Body of pancreas (tissue), 4 donors: ENCODE measurements around the gene GFOD1.

Experiments
- CTCF ChIP-seq, 7 experiments: fragments of 450-650 bp in 4 of 7; fragments of 200-600 bp in 3 of 7; sonication (generic) in 3 of 7; IDR thresholded peaks; one replicate each; pipeline ENCODE4 v1.5.1; 2016 to 2019; ENCODE audit warnings: antibody characterized with exemption in 7 of 7
- POLR2A ChIP-seq, 3 donors: fragments of 450-650 bp; IDR thresholded peaks; one replicate each; pipeline ENCODE4 v1.6.1; 2016; ENCODE audit warnings: antibody characterized with exemption in 3 of 3, mild to moderate bottlenecking in 2 of 3

DNA sequence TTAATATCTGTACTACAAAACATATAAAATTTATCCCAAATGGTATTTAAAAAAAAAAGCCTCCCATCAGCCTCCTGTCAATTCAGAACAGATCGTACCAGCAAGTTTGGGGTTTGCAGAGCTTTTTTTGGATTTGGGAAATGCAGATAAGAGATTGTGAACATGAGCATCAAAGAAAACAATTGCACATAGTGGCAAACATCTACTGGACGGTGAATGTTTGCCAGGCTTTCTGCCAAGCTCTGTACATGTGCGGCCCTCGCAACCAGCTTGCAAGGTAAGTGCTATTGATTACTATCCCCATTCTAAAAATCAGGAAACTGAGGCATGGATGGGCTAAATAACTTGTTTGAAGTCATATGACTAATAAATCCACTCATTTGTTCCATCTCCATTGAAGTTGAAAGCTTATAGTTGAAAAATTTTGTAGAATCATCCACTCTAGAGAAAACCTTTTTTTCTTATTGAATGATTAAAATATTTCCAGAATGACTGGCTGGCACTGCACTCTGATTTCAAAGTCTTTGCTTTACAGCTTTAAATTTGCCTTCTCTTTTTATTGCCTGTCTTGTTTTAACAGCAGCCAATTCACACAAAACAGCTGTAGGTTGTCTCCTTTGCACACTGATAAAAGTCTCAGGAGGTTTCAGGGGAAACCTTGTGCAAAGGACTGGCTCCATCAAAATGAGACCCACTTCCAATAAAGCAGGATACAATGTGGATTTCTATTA is 49.6 kb upstream of the GFOD1 start:
- TF ChIP-seq CTCF (IDR thresholded peaks at IDR 0.05) (no peak), POLR2A (IDR thresholded peaks at IDR 0.05) (no peak)
